ENCODE results near the gene SNAP29.
"Not testable (repeated sequence)": the region's sequence is repeated elsewhere in the genome, so short reads cannot be mapped to it uniquely, and the experiment has no call there.

SNAP29 gene

GRCh38 chr22:20867179-20868024 is 8.6 kb downstream of the SNAP29 start:
- DNase-seq, result peak in 1 of 2 donors; percentile 9

GRCh38 chr22:20868025-20868962 is 9.5 kb downstream of the SNAP29 start:
- no peak for DNase-seq

GRCh38 chr22:20869234-20869633 is 10.4 kb downstream of the SNAP29 start:
- DNase-seq, result no peak

- no peak for DNase-seq
These were observed 14.4 kb downstream of the SNAP29 start for GRCh38 chr22:20873214-20873613.

- no peak for DNase-seq
These were observed 16.5 kb downstream of the SNAP29 start for GRCh38 chr22:20875296-20875695.

- no peak for DNase-seq
These were observed 18.9 kb downstream of the SNAP29 start for GRCh38 chr22:20877715-20878114.

- DNase-seq, result no peak
These were observed 22.4 kb downstream of the SNAP29 start for GRCh38 chr22:20881231-20881630.

GRCh38 chr22:20881869-20882815 is 23.3 kb downstream of the SNAP29 start:
- no peak for DNase-seq

- DNase-seq, result no peak
These were observed 24.0 kb downstream of the SNAP29 start for GRCh38 chr22:20882855-20883254.

- no peak for DNase-seq
These were observed 25.6 kb downstream of the SNAP29 start for GRCh38 chr22:20884454-20884853.

GRCh38 chr22:20885017-20885556 is 26.3 kb downstream of the SNAP29 start:
- DNase-seq, result no peak

- DNase-seq, result peak; percentile 61 to 75
These were observed 26.9 kb downstream of the SNAP29 start for GRCh38 chr22:20885557-20886323.

- DNase-seq, result no peak
These were observed 28.6 kb downstream of the SNAP29 start for GRCh38 chr22:20887375-20887774.

GRCh38 chr22:20889025-20889704 is 30.4 kb downstream of the SNAP29 start:
- no peak for DNase-seq

GRCh38 chr22:20889904-20890540 is 31.2 kb downstream of the SNAP29 start:
- no peak for DNase-seq

- no peak for DNase-seq
These were observed 32.2 kb downstream of the SNAP29 start for GRCh38 chr22:20890975-20891374.

- DNase-seq, result not testable (repeated sequence)
These were observed 38.9 kb downstream of the SNAP29 start for GRCh38 chr22:20897737-20898136.

- DNase-seq, result no peak
These were observed 41.1 kb downstream of the SNAP29 start for GRCh38 chr22:20899827-20900423.
